ENCODE data around the gene MAP7D2.

MAP7D2 gene

GRCh38 chrX:20124964-20125363 is 8.3 kb upstream of the MAP7D2 start:
- peaks cover 6% of the 10 kb centered on the region for H3K36me3 ChIP-seq
- no peaks in the 10 kb centered on the region for H3K9me3 ChIP-seq
- TF ChIP-seq CTCF (IDR thresholded peaks at IDR 0.05; ENCODE audit: low read depth, low read length) = no peak
- no peaks in the 10 kb centered on the region for H3K27me3 ChIP-seq
- DNase-seq = no peak
- no peaks in the 10 kb centered on the region for H3K4me1 ChIP-seq
- H3K4me3 ChIP-seq (ENCODE audit: low read depth, low read length) = no peak overlapping the region

GRCh38 chrX:20118065-20118824 is 1.5 kb upstream of the MAP7D2 start:
- H3K4me3 ChIP-seq (ENCODE audit: low read depth, low read length) = no peak overlapping the region
- H3K9me3 ChIP-seq = no peaks in the 10 kb centered on the region
- H3K27me3 ChIP-seq = no peaks in the 10 kb centered on the region
- TF ChIP-seq CTCF (IDR thresholded peaks at IDR 0.05; ENCODE audit: low read depth, low read length) = no peak
- DNase-seq = no peak
- no peaks in the 10 kb centered on the region for H3K36me3 ChIP-seq
- H3K4me1 ChIP-seq = no peaks in the 10 kb centered on the region

GRCh38 chrX:20116087-20116576 is 575 bp downstream of the MAP7D2 start:
- Histone ChIP-seq H3K27me3 (no peaks in the 10 kb centered on the region), H3K36me3 (no peaks in the 10 kb centered on the region), H3K4me1 (no peaks in the 10 kb centered on the region), H3K4me3 (ENCODE audit: low read depth, low read length) (peak overlapping the region; percentile 38), H3K9me3 (no peaks in the 10 kb centered on the region)
- TF ChIP-seq CTCF (IDR thresholded peaks at IDR 0.05; ENCODE audit: low read depth, low read length) = no peak
- DNase-seq = peak; percentile 13

GRCh38 chrX:20112022-20112774 is 4.5 kb downstream of the MAP7D2 start:
- Histone ChIP-seq H3K27me3 (no peaks in the 10 kb centered on the region), H3K36me3 (no peaks in the 10 kb centered on the region), H3K4me1 (no peaks in the 10 kb centered on the region), H3K9me3 (no peaks in the 10 kb centered on the region), H3K4me3 (ENCODE audit: low read depth, low read length) (no peak overlapping the region)
- DNase-seq = no peak
- TF ChIP-seq CTCF (IDR thresholded peaks at IDR 0.05; ENCODE audit: low read depth, low read length) = no peak

GRCh38 chrX:20111271-20111670 is 5.4 kb downstream of the MAP7D2 start:
- H3K27me3 ChIP-seq = no peaks in the 10 kb centered on the region
- H3K4me1 ChIP-seq = no peaks in the 10 kb centered on the region
- H3K36me3 ChIP-seq = no peaks in the 10 kb centered on the region
- H3K9me3 ChIP-seq = no peaks in the 10 kb centered on the region
- no peak for DNase-seq
- no peak overlapping the region for H3K4me3 ChIP-seq (ENCODE audit: low read depth, low read length)
- no peak for TF ChIP-seq CTCF (IDR thresholded peaks at IDR 0.05; ENCODE audit: low read depth, low read length)

Measured in BE2C (cell line).